Muscle layer of colon (tissue), 2 donors: ENCODE results near the gene LPCAT1.

ENCODE experiments used
- H3K27ac ChIP-seq: one replicate; pipeline ENCODE4 v1.7.0; 2013; ENCODE audit warnings: low read depth, mild to moderate bottlenecking, low read length, moderate library complexity
- H3K27me3 ChIP-seq, 2 donors: one replicate each; pipeline ENCODE4 v1.7.0; 2013; ENCODE audit warnings: low read length in 2 of 2, mild to moderate bottlenecking in 2 of 2; ENCODE audit not compliant: insufficient read depth in 2 of 2, control insufficient read depth in 1 of 2
- H3K36me3 ChIP-seq: one replicate; pipeline ENCODE4 v1.7.0; 2013; ENCODE audit warnings: mild to moderate bottlenecking, low read length; ENCODE audit not compliant: insufficient read depth
- H3K4me1 ChIP-seq: one replicate; pipeline ENCODE4 v1.7.0; 2013; ENCODE audit warnings: mild to moderate bottlenecking, low read length; ENCODE audit not compliant: insufficient read depth
- H3K4me3 ChIP-seq, 2 donors: one replicate each; pipeline ENCODE4 v1.7.0; 2013; ENCODE audit warnings: low read length in 2 of 2, low read depth in 1 of 2, mild to moderate bottlenecking in 1 of 2, moderate library complexity in 1 of 2
- H3K9ac ChIP-seq: one replicate; pipeline ENCODE4 v1.7.0; 2013; ENCODE audit warnings: low read length
- H3K9me3 ChIP-seq: one replicate; pipeline ENCODE4 v1.7.0; 2013; ENCODE audit warnings: mild to moderate bottlenecking, low read length
- donor health status: abdominal sarcoma.
- donor health status: Adenocarcinoma of cecum.

Gene LPCAT1

GRCh38 chr5:1483064-1483463 is 40.7 kb downstream of the LPCAT1 start:
- H3K4me1 ChIP-seq, result no peaks in the 10 kb centered on the region
- no peaks in the 10 kb centered on the region for H3K27me3 ChIP-seq
- H3K4me3 ChIP-seq, result no peak overlapping the region
- no peaks in the 10 kb centered on the region for H3K9me3 ChIP-seq
- no peak overlapping the region for H3K9ac ChIP-seq
- peaks cover 25% of the 10 kb centered on the region for H3K36me3 ChIP-seq
- no peak overlapping the region for H3K27ac ChIP-seq

- no peaks in the 10 kb centered on the region for H3K4me1 ChIP-seq
- no peak overlapping the region for H3K27ac ChIP-seq
- peaks cover 17% of the 10 kb centered on the region for H3K36me3 ChIP-seq
- H3K27me3 ChIP-seq, result no peaks in the 10 kb centered on the region
- H3K4me3 ChIP-seq, result no peak overlapping the region
- H3K9me3 ChIP-seq, result no peaks in the 10 kb centered on the region
- no peak overlapping the region for H3K9ac ChIP-seq
These were observed 41.8 kb downstream of the LPCAT1 start for GRCh38 chr5:1481959-1482331.

DNA sequence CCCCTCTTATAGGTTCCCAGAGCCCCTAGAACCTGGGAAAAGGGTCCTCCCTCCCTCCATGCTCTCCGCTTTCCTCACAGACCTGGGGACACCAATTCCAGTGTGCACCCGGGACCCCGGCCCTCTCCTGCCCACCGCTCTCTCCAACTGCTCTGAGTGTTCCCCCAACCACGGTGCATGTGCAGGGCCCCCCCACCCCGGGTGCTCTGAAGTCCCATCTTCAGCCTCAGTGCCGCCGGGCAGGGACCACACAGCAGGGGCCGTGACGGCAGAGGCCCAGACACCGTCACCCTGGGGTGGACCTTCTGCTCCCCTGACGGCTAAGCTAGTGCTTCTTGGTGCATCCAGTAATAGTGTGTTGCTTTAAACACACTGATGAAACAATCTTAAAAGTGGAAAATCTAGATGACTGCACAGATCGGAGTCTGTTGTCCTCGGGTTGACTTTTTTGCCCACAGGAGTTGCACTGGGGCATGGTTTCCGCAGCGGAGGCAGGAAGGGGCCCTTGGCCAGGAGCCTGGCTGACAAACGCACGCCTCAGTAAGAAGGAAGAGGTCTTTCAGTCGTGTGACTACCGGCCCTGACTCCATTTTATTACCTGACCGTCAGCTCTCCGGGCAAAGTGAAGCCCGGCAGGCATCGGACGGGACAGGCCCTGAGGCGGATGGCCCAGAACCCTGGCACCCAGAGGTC is 42.3 kb downstream of the LPCAT1 start:
- Histone ChIP-seq H3K27ac (no peak overlapping the region), H3K4me3 (no peak overlapping the region)

GRCh38 chr5:1480806-1481205 is 43.0 kb downstream of the LPCAT1 start:
- H3K27ac ChIP-seq, result no peak overlapping the region
- no peak overlapping the region for H3K4me3 ChIP-seq
- no peaks in the 10 kb centered on the region for H3K9me3 ChIP-seq
- H3K4me1 ChIP-seq, result no peaks in the 10 kb centered on the region
- H3K9ac ChIP-seq, result no peak overlapping the region
- peaks cover 16% of the 10 kb centered on the region for H3K36me3 ChIP-seq
- H3K27me3 ChIP-seq, result no peaks in the 10 kb centered on the region

More for the DNA sequence above, 42.3 kb downstream of the LPCAT1 start:
- H3K4me1 ChIP-seq, result no peaks in the 10 kb centered on the region
- H3K9ac ChIP-seq, result no peak overlapping the region
- no peaks in the 10 kb centered on the region for H3K9me3 ChIP-seq
- no peaks in the 10 kb centered on the region for H3K27me3 ChIP-seq
- peaks cover 16% of the 10 kb centered on the region for H3K36me3 ChIP-seq

GRCh38 chr5:1480217-1480616 is 43.5 kb downstream of the LPCAT1 start:
- no peak overlapping the region for H3K4me3 ChIP-seq
- H3K9ac ChIP-seq, result no peak overlapping the region
- no peak overlapping the region for H3K27ac ChIP-seq
- no peaks in the 10 kb centered on the region for H3K9me3 ChIP-seq
- no peaks in the 10 kb centered on the region for H3K4me1 ChIP-seq
- no peaks in the 10 kb centered on the region for H3K27me3 ChIP-seq
- peaks cover 16% of the 10 kb centered on the region for H3K36me3 ChIP-seq

DNA sequence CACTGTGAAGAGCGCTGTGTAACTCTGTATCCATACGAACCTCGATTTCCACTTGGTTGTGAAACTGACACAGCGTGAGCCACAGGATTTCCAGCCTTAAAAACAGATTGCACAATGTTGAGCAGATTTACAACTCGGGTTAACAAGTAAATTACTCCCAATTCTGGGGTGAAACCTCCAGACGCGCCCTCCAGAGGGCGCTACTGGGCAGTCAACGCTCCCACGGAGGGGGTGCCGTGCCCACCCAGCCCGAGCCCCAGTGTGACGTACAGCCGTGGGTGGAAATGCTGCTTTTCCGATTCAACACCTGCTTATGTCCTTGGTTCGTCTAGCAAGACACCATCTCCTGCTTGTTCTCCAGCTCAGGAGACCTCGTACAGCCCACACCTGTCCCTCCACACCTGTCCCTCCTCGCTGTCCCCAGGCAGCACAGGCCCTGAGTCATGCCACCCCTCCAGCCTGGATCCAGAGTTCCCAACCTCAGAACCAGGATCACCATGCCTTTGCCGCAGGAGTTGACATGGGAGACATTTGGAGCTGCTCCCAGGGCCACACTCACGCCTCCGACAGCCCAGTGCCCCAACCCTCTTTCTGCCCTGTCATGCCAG is 44.1 kb downstream of the LPCAT1 start:
- H3K4me1 ChIP-seq, result no peaks in the 10 kb centered on the region
- no peaks in the 10 kb centered on the region for H3K9me3 ChIP-seq
- H3K36me3 ChIP-seq, result peaks cover 21% of the 10 kb centered on the region
- no peaks in the 10 kb centered on the region for H3K27me3 ChIP-seq
- no peak overlapping the region for H3K9ac ChIP-seq
- H3K4me3 ChIP-seq, result no peak overlapping the region
- no peak overlapping the region for H3K27ac ChIP-seq

GRCh38 chr5:1479066-1479465 is 44.7 kb downstream of the LPCAT1 start:
- Histone ChIP-seq H3K4me1 (no peaks in the 10 kb centered on the region), H3K36me3 (peaks cover 24% of the 10 kb centered on the region), H3K27me3 (no peaks in the 10 kb centered on the region), H3K27ac (no peak overlapping the region), H3K9me3 (no peaks in the 10 kb centered on the region), H3K9ac (no peak overlapping the region), H3K4me3 (no peak overlapping the region)

DNA sequence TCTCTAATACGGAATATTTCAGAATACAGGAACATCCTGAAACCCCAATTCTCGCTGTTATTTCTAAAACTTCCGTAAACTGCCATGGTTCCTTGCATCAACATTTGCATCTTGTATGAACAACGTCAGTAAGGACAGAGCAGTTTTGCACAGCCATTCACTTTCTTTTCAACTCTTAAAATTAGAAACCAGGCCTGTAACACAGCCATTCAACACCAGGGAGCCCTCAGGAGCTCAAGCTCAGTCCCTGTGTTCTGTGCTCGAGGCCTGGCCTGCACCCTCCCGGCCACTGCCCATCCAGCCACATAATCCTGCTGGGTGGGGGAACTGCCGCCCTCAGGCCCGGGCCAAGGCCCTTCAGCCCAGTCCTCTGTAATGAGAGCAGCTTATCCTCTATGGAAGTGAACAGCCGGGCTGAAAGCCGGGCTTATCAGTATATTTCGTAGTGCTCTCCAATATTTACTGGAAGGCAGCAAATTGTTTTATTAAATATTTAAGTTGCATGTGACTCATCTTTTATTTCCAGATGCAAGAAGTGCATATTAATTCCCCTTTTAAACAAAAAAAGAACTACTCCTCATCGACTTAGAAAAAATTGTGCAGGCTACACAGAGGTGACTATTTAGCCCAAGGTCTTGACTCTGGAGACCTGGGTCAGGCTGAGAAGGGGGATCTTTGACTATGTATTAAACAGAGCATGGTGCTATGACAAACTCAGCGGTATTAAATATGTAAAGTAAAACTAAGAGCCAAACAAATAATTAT is 45.3 kb downstream of the LPCAT1 start:
- Histone ChIP-seq H3K36me3 (peaks cover 24% of the 10 kb centered on the region), H3K9ac (no peak overlapping the region), H3K27ac (no peak overlapping the region), H3K27me3 (no peaks in the 10 kb centered on the region), H3K9me3 (no peaks in the 10 kb centered on the region), H3K4me1 (no peaks in the 10 kb centered on the region), H3K4me3 (no peak overlapping the region)

GRCh38 chr5:1477341-1477740 is 46.4 kb downstream of the LPCAT1 start:
- Histone ChIP-seq H3K9ac (no peak overlapping the region), H3K36me3 (peaks cover 24% of the 10 kb centered on the region), H3K27ac (no peak overlapping the region), H3K4me1 (no peaks in the 10 kb centered on the region), H3K27me3 (no peaks in the 10 kb centered on the region), H3K9me3 (no peaks in the 10 kb centered on the region), H3K4me3 (no peak overlapping the region)

- Histone ChIP-seq H3K9me3 (no peaks in the 10 kb centered on the region), H3K27me3 (no peaks in the 10 kb centered on the region), H3K27ac (no peak overlapping the region), H3K9ac (no peak overlapping the region), H3K4me1 (no peaks in the 10 kb centered on the region), H3K4me3 (no peak overlapping the region), H3K36me3 (peaks cover 24% of the 10 kb centered on the region)
These were observed 46.8 kb downstream of the LPCAT1 start for GRCh38 chr5:1476967-1477310.

- no peak overlapping the region for H3K9ac ChIP-seq
- no peaks in the 10 kb centered on the region for H3K9me3 ChIP-seq
- H3K27ac ChIP-seq, result no peak overlapping the region
- peaks cover 24% of the 10 kb centered on the region for H3K36me3 ChIP-seq
- H3K4me3 ChIP-seq, result no peak overlapping the region
- no peaks in the 10 kb centered on the region for H3K27me3 ChIP-seq
- no peaks in the 10 kb centered on the region for H3K4me1 ChIP-seq
These were observed 47.4 kb downstream of the LPCAT1 start for GRCh38 chr5:1476181-1476966.
